Ecto neural progenitor cell (in vitro differentiated cells): Measurements from ENCODE around the gene CPT2.
A peak's percentile ranks its signal among the peaks of the same experiment; 100 is the strongest.
"Not testable (repeated sequence)": the region's sequence is repeated elsewhere in the genome, so short reads cannot be mapped to it uniquely, and the experiment has no call there.

Experiments used
- DNase-seq: peaks from one replicate; pipeline ENCODE4 v3.0.0-alpha.2; 2018; ENCODE audit warnings: low spot score

CPT2 gene

GRCh38 chr1:53182111-53182593 is 14.5 kb upstream of the CPT2 start:
- DNase-seq: peak; percentile 83

GRCh38 chr1:53182716-53183094 is 13.9 kb upstream of the CPT2 start:
- no peak for DNase-seq

- DNase-seq: no peak
Observed at GRCh38 chr1:53183095-53183990, 13.3 kb upstream of the CPT2 start.

GRCh38 chr1:53185955-53186297 is 10.7 kb upstream of the CPT2 start:
- DNase-seq: not testable (repeated sequence)

GRCh38 chr1:53186533-53186932 is 10.1 kb upstream of the CPT2 start:
- DNase-seq: no peak

GRCh38 chr1:53187401-53187800 is 9.2 kb upstream of the CPT2 start:
- DNase-seq: no peak

GRCh38 chr1:53188099-53188498 is 8.5 kb upstream of the CPT2 start:
- DNase-seq: no peak

- DNase-seq: no peak
Observed at GRCh38 chr1:53189061-53189460, 7.6 kb upstream of the CPT2 start.

- no peak for DNase-seq
Observed at GRCh38 chr1:53190210-53190611, 6.4 kb upstream of the CPT2 start.

- no peak for DNase-seq
Observed at GRCh38 chr1:53195246-53196016, 1.2 kb upstream of the CPT2 start.

- DNase-seq: no peak
Observed at GRCh38 chr1:53196017-53196484, 573 bp upstream of the CPT2 start.

- DNase-seq: no peak
Observed at GRCh38 chr1:53197291-53198200, 922 bp downstream of the CPT2 start.

GRCh38 chr1:53198241-53198651 is 1.6 kb downstream of the CPT2 start:
- no peak for DNase-seq

- DNase-seq: no peak
Observed at GRCh38 chr1:53203466-53203865, 6.8 kb downstream of the CPT2 start.

- DNase-seq: not testable (repeated sequence)
Observed at GRCh38 chr1:53205496-53205895, 8.9 kb downstream of the CPT2 start.

- DNase-seq: peak; percentile 19
Observed at GRCh38 chr1:53206083-53206685, 9.6 kb downstream of the CPT2 start.

GRCh38 chr1:53206735-53207379 is 10.2 kb downstream of the CPT2 start:
- DNase-seq: no peak

- no peak for DNase-seq
Observed at GRCh38 chr1:53207726-53208125, 11.1 kb downstream of the CPT2 start.

- no peak for DNase-seq
Observed at GRCh38 chr1:53210352-53210751, 13.7 kb downstream of the CPT2 start.

- peak; percentile 27 for DNase-seq
Observed at GRCh38 chr1:53210954-53211353, 14.3 kb downstream of the CPT2 start.

- no peak for DNase-seq
Observed at GRCh38 chr1:53214376-53214940, 17.8 kb downstream of the CPT2 start.
